HEK293 (cell line): Measurements from ENCODE around the gene IREB2.
A peak's percentile ranks its signal among the peaks of the same experiment; 100 is the strongest.

Experiments used
- CTCF ChIA-PET: fragments of 350-600 bp; formaldehyde crosslinking; extraction: SDS; loops from one replicate; lab custom pipeline; 2021; ENCODE audit warnings: antibody characterized with exemption; lab: Yijun Ruan, JAX
- POLR2A ChIA-PET: fragments of 300-600 bp; formaldehyde crosslinking; extraction: SDS; loops from one replicate; lab custom pipeline; 2020; ENCODE audit warnings: antibody characterized with exemption, inconsistent platforms; lab: Yijun Ruan, JAX
- H3K27ac ChIP-seq: fragments of 200-500 bp; sonication (Bioruptor generic); 2 replicates; pipeline ENCODE4 v1.5.1; 2014; ENCODE audit warnings: low read depth, low read length, control low read depth, inconsistent platforms; ENCODE audit errors: extremely low read depth
- H3K36me3 ChIP-seq, 2 experiments: fragments of 200-500 bp in 1 of 2; sonication (Bioruptor generic) in 1 of 2; 1 replicate in 1 of 2; 2 replicates in 1 of 2; pipeline ENCODE4 v1.5.1; 2014 to 2017; ENCODE audit warnings: inconsistent platforms in 2 of 2, low read length in 2 of 2; ENCODE audit not compliant: control insufficient read depth in 2 of 2, insufficient read depth in 1 of 2
- H3K4me1 ChIP-seq: fragments of 200-500 bp; sonication (Bioruptor generic); 2 replicates; pipeline ENCODE4 v1.5.1; 2014; ENCODE audit warnings: mild to moderate bottlenecking, low read length, inconsistent platforms; ENCODE audit not compliant: control insufficient read depth, insufficient read depth
- H3K4me3 ChIP-seq: 2 replicates; pipeline ENCODE4 v1.5.1; 2011; ENCODE audit warnings: low read depth, mild to moderate bottlenecking, control low read depth, low read length, moderate library complexity
- H3K9me3 ChIP-seq: fragments of 200-500 bp; sonication (Bioruptor generic); 2 replicates; pipeline ENCODE4 v1.5.1; 2014; ENCODE audit warnings: low read depth, low read length, inconsistent platforms; ENCODE audit not compliant: control insufficient read depth, insufficient read depth
- EGR2 ChIP-seq: fragments of 450-650 bp; formaldehyde crosslinking; IDR thresholded peaks from 2 replicates; pipeline ENCODE4 v1.5.1; 2016; ENCODE audit warnings: low read depth, missing biosample characterization, missing genetic modification characterization
- GFI1B ChIP-seq: fragments of 450-650 bp; formaldehyde crosslinking; IDR thresholded peaks from 2 replicates; pipeline ENCODE4 v1.5.1; 2016; ENCODE audit warnings: missing biosample characterization, missing genetic modification characterization
- GLI2 ChIP-seq: fragments of 450-650 bp; formaldehyde crosslinking; IDR thresholded peaks from 2 replicates; pipeline ENCODE4; 2017; ENCODE audit warnings: missing biosample characterization, missing genetic modification characterization, low read depth, borderline replicate concordance
- KLF8 ChIP-seq: fragments of 450-650 bp; formaldehyde crosslinking; IDR thresholded peaks from 2 replicates; pipeline ENCODE4 v1.5.1; 2016; ENCODE audit warnings: missing biosample characterization, missing genetic modification characterization
- MYNN ChIP-seq: fragments of 450-650 bp; formaldehyde crosslinking; IDR thresholded peaks from 2 replicates; pipeline ENCODE4 v1.5.1; 2016; ENCODE audit warnings: missing biosample characterization, missing genetic modification characterization, borderline replicate concordance
- RBAK ChIP-seq: fragments of 450-650 bp; formaldehyde crosslinking; IDR thresholded peaks from 2 replicates; pipeline ENCODE4 v1.5.1; 2016; ENCODE audit warnings: missing biosample characterization, missing genetic modification characterization
- SALL2 ChIP-seq: fragments of 450-650 bp; formaldehyde crosslinking; IDR thresholded peaks from 2 replicates; pipeline ENCODE4 v1.5.0; 2017; ENCODE audit warnings: missing biosample characterization, mild to moderate bottlenecking, missing genetic modification characterization, borderline replicate concordance
- SP2 ChIP-seq: fragments of 450-650 bp; formaldehyde crosslinking; IDR thresholded peaks from 2 replicates; pipeline ENCODE4 v1.5.1; 2016; ENCODE audit warnings: missing biosample characterization, missing genetic modification characterization
- SP7 ChIP-seq: fragments of 450-650 bp; formaldehyde crosslinking; IDR thresholded peaks from 2 replicates; pipeline ENCODE4 v1.5.1; 2016; ENCODE audit warnings: missing biosample characterization, missing genetic modification characterization
- TRIM28 ChIP-seq: IDR thresholded peaks from 2 replicates; pipeline ENCODE4 v1.6.1; 2011; ENCODE audit warnings: low read length, control low read depth, borderline replicate concordance
- ZBTB17 ChIP-seq: fragments of 450-650 bp; formaldehyde crosslinking; IDR thresholded peaks from 2 replicates; pipeline ENCODE4 v1.5.1; 2016; ENCODE audit warnings: missing biosample characterization, missing genetic modification characterization
- ZNF121 ChIP-seq: fragments of 450-650 bp; formaldehyde crosslinking; IDR thresholded peaks from 2 replicates; pipeline ENCODE4 v1.5.1; 2016; ENCODE audit warnings: missing biosample characterization, missing genetic modification characterization
- ZNF157 ChIP-seq: fragments of 450-650 bp; formaldehyde crosslinking; IDR thresholded peaks from 2 replicates; pipeline ENCODE4 v1.5.1; 2016; ENCODE audit warnings: missing biosample characterization, missing genetic modification characterization
- ZNF169 ChIP-seq: fragments of 450-650 bp; formaldehyde crosslinking; IDR thresholded peaks from 2 replicates; pipeline ENCODE4 v1.5.1; 2016; ENCODE audit warnings: missing biosample characterization, missing genetic modification characterization
- ZNF202 ChIP-seq: fragments of 450-650 bp; formaldehyde crosslinking; IDR thresholded peaks from 2 replicates; pipeline ENCODE4 v1.5.1; 2016; ENCODE audit warnings: missing biosample characterization, missing genetic modification characterization, borderline replicate concordance
- ZNF211 ChIP-seq: fragments of 450-650 bp; formaldehyde crosslinking; IDR thresholded peaks from 2 replicates; pipeline ENCODE4 v1.5.1; 2016; ENCODE audit warnings: low read depth, missing biosample characterization, missing genetic modification characterization
- ZNF266 ChIP-seq: fragments of 450-650 bp; formaldehyde crosslinking; IDR thresholded peaks from 2 replicates; pipeline ENCODE4 v1.5.1; 2016; ENCODE audit warnings: missing biosample characterization, missing genetic modification characterization, low read depth
- ZNF324 ChIP-seq: fragments of 450-650 bp; formaldehyde crosslinking; IDR thresholded peaks from 2 replicates; pipeline ENCODE4 v1.5.1; 2016; ENCODE audit warnings: missing biosample characterization, missing genetic modification characterization
- ZNF341 ChIP-seq: fragments of 450-650 bp; formaldehyde crosslinking; IDR thresholded peaks from 2 replicates; pipeline ENCODE4; 2016; ENCODE audit warnings: low read depth, missing biosample characterization, missing genetic modification characterization
- ZNF623 ChIP-seq: fragments of 450-650 bp; formaldehyde crosslinking; IDR thresholded peaks from 2 replicates; pipeline ENCODE4 v1.5.1; 2016; ENCODE audit warnings: missing biosample characterization, missing genetic modification characterization
- ZNF658 ChIP-seq: fragments of 450-650 bp; formaldehyde crosslinking; IDR thresholded peaks from 2 replicates; pipeline ENCODE4; 2016; ENCODE audit warnings: missing biosample characterization, missing genetic modification characterization
- ZNF76 ChIP-seq: fragments of 450-650 bp; formaldehyde crosslinking; IDR thresholded peaks from 2 replicates; pipeline ENCODE4; 2016; ENCODE audit warnings: low read depth, missing biosample characterization, missing genetic modification characterization, borderline replicate concordance
- TF ChIP-seq, protein P1 (sequence below): fragments of 450-650 bp; formaldehyde crosslinking; IDR thresholded peaks from 2 replicates; pipeline ENCODE4 v1.5.0; 2017; ENCODE audit warnings: missing biosample characterization, missing genetic modification characterization, borderline replicate concordance
- TF ChIP-seq, protein P2 (sequence below): fragments of 450-650 bp; formaldehyde crosslinking; IDR thresholded peaks from 2 replicates; pipeline ENCODE4 v1.5.1; 2016; ENCODE audit warnings: missing biosample characterization, missing genetic modification characterization
- TF ChIP-seq, protein P3 (sequence below): fragments of 450-650 bp; IDR thresholded peaks from 2 replicates; pipeline ENCODE4 v1.5.1; 2018; ENCODE audit warnings: missing biosample characterization, mild to moderate bottlenecking, missing genetic modification characterization
- TF ChIP-seq, protein P4 (sequence below): sonication (generic); formaldehyde crosslinking; IDR thresholded peaks from 2 replicates; pipeline ENCODE4 v1.8.1; 2022; ENCODE audit warnings: mild to moderate bottlenecking, moderate library complexity, missing genetic modification reagents
- TF ChIP-seq, protein P5 (sequence below): fragments of 450-650 bp; formaldehyde crosslinking; IDR thresholded peaks from 2 replicates; pipeline ENCODE4 v1.5.1; 2016; ENCODE audit warnings: missing biosample characterization, missing genetic modification characterization

Gene IREB2

DNA sequence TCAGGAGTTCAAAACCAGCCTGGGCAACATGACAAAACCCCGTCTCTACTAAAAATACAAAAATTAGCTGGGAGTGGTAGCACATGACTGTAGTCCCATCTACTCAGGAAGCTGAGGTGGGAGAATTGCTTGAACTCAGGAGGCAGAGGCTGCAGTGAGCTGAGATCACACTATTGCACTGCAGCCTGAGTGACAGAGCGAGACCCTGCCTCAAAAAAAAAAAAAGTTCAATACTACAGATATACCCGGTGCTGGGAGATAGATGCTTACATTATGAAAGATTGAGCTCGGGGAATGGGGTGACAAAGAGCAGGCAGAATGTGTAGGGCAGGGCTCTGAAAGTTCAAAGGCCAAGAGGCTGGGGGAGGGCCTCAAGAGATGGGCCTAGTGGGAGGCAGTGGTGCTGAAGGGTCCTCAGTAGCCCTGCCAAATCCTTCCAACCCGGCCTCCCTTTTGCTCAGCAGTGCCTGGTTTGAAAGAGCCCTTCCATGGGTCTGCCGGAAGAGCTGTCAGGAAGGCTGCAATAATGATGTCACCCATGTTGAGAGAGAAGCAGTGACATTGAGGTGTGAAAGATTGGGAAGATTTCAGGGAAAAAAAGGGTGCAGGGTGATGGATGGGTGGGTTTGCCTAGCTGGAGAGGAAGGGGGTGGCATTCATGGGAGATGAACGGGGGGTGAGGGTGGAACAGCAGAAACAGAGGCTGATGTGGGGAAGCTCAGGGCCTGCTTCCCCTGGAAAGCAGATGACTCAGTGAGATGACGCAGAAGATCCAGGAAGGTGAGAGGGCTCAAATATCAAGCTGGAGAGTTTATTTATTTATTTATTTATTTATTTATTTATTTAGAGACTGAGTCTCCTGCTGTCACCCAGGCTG is 20.0 kb upstream of the IREB2 start:
- Histone ChIP-seq H3K27ac (no peak overlapping the region), H3K9me3 (no peaks in the 10 kb centered on the region), H3K4me3 (no peak overlapping the region), H3K36me3 (no peaks in the 10 kb centered on the region), H3K4me1 (peaks cover 5% of the 10 kb centered on the region; the same call in 1 of the 2 replicates)
- ChIA-PET POLR2A (interaction anchor here (0.5 to 1.4 kb wide), 3 partner anchors 20 to 93 kb away, joined by 3 to 5 read pairs (median 3); partner anchors contain the start of gene IREB2), CTCF (interaction anchor here (0.6 to 10.5 kb wide), 9 partner anchors 9 to 291 kb away, joined by 3 to 176 read pairs (median 4); no protein-coding TSS in a partner anchor)
- TF ChIP-seq ZNF341 (peak; percentile 92), ZBTB17 (tag by site-specific recombination) (no peak), TRIM28 (no peak), ZNF324 (0 out of 2 replicates have a peak, but pooled peaks have one; percentile 28), ZNF658 (tag by site-specific recombination) (no peak), GFI1B (tag by site-specific recombination) (no peak), SALL2 (tag by site-specific recombination) (no peak), ZNF76 (tag by site-specific recombination) (no peak), GLI2 (tag by site-specific recombination) (no peak), RBAK (peak; percentile 69; the same call in 1 of the 2 replicates), ZNF266 (0 out of 2 replicates have a peak, but pooled peaks have one; percentile 42), KLF8 (no peak), ZNF157 (tag by site-specific recombination) (no peak), SP7 (tag by site-specific recombination) (peak; percentile 50), SP2 (tag by site-specific recombination) (no peak), ZNF211 (tag by site-specific recombination) (no peak), ZNF121 (tag by site-specific recombination) (no peak), MYNN (tag by site-specific recombination) (0 out of 2 replicates have a peak, but pooled peaks have one; percentile 28), ZNF202 (no peak), ZNF623 (peak; percentile 71), ZNF169 (tag by site-specific recombination) (no peak), EGR2 (tag by site-specific recombination) (no peak)
- TF ChIP-seq, protein P1, sequence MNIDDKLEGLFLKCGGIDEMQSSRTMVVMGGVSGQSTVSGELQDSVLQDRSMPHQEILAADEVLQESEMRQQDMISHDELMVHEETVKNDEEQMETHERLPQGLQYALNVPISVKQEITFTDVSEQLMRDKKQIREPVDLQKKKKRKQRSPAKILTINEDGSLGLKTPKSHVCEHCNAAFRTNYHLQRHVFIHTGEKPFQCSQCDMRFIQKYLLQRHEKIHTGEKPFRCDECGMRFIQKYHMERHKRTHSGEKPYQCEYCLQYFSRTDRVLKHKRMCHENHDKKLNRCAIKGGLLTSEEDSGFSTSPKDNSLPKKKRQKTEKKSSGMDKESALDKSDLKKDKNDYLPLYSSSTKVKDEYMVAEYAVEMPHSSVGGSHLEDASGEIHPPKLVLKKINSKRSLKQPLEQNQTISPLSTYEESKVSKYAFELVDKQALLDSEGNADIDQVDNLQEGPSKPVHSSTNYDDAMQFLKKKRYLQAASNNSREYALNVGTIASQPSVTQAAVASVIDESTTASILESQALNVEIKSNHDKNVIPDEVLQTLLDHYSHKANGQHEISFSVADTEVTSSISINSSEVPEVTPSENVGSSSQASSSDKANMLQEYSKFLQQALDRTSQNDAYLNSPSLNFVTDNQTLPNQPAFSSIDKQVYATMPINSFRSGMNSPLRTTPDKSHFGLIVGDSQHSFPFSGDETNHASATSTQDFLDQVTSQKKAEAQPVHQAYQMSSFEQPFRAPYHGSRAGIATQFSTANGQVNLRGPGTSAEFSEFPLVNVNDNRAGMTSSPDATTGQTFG, result no peak
- TF ChIP-seq, protein P2, sequence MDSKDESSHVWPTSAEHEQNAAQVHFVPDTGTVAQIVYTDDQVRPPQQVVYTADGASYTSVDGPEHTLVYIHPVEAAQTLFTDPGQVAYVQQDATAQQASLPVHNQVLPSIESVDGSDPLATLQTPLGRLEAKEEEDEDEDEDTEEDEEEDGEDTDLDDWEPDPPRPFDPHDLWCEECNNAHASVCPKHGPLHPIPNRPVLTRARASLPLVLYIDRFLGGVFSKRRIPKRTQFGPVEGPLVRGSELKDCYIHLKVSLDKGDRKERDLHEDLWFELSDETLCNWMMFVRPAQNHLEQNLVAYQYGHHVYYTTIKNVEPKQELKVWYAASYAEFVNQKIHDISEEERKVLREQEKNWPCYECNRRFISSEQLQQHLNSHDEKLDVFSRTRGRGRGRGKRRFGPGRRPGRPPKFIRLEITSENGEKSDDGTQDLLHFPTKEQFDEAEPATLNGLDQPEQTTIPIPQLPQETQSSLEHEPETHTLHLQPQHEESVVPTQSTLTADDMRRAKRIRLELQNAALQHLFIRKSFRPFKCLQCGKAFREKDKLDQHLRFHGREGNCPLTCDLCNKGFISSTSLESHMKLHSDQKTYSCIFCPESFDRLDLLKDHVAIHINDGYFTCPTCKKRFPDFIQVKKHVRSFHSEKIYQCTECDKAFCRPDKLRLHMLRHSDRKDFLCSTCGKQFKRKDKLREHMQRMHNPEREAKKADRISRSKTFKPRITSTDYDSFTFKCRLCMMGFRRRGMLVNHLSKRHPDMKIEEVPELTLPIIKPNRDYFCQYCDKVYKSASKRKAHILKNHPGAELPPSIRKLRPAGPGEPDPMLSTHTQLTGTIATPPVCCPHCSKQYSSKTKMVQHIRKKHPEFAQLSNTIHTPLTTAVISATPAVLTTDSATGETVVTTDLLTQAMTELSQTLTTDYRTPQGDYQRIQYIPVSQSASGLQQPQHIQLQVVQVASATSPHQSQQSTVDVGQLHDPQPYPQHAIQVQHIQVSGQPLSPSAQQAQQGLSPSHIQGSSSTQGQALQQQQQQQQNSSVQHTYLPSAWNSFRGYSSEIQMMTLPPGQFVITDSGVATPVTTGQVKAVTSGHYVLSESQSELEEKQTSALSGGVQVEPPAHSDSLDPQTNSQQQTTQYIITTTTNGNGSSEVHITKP (tag by site-specific recombination), result no peak
- TF ChIP-seq, protein P3, sequence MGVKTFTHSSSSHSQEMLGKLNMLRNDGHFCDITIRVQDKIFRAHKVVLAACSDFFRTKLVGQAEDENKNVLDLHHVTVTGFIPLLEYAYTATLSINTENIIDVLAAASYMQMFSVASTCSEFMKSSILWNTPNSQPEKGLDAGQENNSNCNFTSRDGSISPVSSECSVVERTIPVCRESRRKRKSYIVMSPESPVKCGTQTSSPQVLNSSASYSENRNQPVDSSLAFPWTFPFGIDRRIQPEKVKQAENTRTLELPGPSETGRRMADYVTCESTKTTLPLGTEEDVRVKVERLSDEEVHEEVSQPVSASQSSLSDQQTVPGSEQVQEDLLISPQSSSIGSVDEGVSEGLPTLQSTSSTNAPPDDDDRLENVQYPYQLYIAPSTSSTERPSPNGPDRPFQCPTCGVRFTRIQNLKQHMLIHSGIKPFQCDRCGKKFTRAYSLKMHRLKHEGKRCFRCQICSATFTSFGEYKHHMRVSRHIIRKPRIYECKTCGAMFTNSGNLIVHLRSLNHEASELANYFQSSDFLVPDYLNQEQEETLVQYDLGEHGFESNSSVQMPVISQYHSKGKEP, result no peak
- TF ChIP-seq, protein P4, sequence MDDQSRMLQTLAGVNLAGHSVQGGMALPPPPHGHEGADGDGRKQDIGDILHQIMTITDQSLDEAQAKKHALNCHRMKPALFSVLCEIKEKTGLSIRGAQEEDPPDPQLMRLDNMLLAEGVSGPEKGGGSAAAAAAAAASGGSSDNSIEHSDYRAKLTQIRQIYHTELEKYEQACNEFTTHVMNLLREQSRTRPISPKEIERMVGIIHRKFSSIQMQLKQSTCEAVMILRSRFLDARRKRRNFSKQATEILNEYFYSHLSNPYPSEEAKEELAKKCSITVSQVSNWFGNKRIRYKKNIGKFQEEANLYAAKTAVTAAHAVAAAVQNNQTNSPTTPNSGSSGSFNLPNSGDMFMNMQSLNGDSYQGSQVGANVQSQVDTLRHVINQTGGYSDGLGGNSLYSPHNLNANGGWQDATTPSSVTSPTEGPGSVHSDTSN (CRISPR knock-in tag), result no peak
- TF ChIP-seq, protein P5, sequence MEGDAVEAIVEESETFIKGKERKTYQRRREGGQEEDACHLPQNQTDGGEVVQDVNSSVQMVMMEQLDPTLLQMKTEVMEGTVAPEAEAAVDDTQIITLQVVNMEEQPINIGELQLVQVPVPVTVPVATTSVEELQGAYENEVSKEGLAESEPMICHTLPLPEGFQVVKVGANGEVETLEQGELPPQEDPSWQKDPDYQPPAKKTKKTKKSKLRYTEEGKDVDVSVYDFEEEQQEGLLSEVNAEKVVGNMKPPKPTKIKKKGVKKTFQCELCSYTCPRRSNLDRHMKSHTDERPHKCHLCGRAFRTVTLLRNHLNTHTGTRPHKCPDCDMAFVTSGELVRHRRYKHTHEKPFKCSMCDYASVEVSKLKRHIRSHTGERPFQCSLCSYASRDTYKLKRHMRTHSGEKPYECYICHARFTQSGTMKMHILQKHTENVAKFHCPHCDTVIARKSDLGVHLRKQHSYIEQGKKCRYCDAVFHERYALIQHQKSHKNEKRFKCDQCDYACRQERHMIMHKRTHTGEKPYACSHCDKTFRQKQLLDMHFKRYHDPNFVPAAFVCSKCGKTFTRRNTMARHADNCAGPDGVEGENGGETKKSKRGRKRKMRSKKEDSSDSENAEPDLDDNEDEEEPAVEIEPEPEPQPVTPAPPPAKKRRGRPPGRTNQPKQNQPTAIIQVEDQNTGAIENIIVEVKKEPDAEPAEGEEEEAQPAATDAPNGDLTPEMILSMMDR, result no peak
